HEK293 (cell line): ENCODE measurements around the gene NR2C2AP.

Experiments used
- HOXC10 ChIP-seq: sonication (generic); formaldehyde crosslinking; IDR thresholded peaks from 2 replicates; pipeline ENCODE4 v1.8.1; 2023; ENCODE audit warnings: mild to moderate bottlenecking, missing genetic modification reagents
- ZNF133 ChIP-seq: fragments of 450-650 bp; formaldehyde crosslinking; IDR thresholded peaks from 2 replicates; pipeline ENCODE4 v1.5.1; 2016; ENCODE audit warnings: missing biosample characterization, missing genetic modification characterization
- TF ChIP-seq, protein P1 (sequence below): fragments of 450-650 bp; formaldehyde crosslinking; IDR thresholded peaks from 2 replicates; pipeline ENCODE4 v1.5.1; 2016; ENCODE audit warnings: missing biosample characterization, missing genetic modification characterization
- TF ChIP-seq, protein P2 (sequence below): fragments of 450-650 bp; formaldehyde crosslinking; IDR thresholded peaks from 2 replicates; pipeline ENCODE4 v1.5.1; 2016; ENCODE audit warnings: missing biosample characterization, missing genetic modification characterization
- TF ChIP-seq, protein P3 (sequence below): fragments of 450-650 bp; formaldehyde crosslinking; IDR thresholded peaks from 2 replicates; pipeline ENCODE4 v1.5.1; 2016; ENCODE audit warnings: missing biosample characterization, missing genetic modification characterization

DNA sequence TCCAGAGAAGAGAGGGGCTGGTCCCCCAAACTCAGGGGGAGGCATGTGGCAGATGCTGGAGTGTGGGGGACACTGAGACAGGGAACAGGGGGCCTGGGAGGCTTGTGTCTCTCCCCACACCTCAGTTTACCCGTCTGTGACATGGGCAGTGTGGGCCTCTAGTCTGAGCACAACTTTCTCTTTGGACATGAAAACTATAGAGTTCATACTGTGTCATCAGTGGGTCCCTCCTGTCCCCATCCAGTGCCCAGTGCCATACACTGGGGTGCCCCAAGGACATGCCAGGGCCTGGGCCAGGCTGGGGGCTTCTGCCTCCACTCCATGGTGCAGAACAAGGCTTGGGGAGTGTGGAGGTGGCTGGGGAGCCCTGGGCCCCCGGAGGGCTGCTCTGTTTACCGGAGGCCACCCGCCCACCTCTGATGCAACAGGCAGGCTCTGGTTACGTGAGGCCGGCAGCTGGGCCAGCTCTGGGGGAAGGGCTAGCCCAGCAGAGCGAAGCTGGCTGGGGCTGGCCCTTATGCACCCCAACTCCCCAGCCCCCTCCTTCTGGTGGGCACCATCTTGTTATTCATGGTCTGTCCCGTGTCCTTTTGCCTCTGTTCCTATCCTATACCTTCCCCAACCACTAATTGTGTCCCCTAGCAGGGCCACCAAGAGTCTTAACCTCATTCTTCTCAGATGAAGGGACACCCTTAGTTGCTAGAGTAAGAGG, 31.2 kb downstream of the NR2C2AP start:
- TF ChIP-seq ZNF133 (no peak), HOXC10 (CRISPR knock-in tag) (no peak)
- TF ChIP-seq, protein P1, sequence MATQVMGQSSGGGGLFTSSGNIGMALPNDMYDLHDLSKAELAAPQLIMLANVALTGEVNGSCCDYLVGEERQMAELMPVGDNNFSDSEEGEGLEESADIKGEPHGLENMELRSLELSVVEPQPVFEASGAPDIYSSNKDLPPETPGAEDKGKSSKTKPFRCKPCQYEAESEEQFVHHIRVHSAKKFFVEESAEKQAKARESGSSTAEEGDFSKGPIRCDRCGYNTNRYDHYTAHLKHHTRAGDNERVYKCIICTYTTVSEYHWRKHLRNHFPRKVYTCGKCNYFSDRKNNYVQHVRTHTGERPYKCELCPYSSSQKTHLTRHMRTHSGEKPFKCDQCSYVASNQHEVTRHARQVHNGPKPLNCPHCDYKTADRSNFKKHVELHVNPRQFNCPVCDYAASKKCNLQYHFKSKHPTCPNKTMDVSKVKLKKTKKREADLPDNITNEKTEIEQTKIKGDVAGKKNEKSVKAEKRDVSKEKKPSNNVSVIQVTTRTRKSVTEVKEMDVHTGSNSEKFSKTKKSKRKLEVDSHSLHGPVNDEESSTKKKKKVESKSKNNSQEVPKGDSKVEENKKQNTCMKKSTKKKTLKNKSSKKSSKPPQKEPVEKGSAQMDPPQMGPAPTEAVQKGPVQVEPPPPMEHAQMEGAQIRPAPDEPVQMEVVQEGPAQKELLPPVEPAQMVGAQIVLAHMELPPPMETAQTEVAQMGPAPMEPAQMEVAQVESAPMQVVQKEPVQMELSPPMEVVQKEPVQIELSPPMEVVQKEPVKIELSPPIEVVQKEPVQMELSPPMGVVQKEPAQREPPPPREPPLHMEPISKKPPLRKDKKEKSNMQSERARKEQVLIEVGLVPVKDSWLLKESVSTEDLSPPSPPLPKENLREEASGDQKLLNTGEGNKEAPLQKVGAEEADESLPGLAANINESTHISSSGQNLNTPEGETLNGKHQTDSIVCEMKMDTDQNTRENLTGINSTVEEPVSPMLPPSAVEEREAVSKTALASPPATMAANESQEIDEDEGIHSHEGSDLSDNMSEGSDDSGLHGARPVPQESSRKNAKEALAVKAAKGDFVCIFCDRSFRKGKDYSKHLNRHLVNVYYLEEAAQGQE (tag by site-specific recombination): no peak
- TF ChIP-seq, protein P2, sequence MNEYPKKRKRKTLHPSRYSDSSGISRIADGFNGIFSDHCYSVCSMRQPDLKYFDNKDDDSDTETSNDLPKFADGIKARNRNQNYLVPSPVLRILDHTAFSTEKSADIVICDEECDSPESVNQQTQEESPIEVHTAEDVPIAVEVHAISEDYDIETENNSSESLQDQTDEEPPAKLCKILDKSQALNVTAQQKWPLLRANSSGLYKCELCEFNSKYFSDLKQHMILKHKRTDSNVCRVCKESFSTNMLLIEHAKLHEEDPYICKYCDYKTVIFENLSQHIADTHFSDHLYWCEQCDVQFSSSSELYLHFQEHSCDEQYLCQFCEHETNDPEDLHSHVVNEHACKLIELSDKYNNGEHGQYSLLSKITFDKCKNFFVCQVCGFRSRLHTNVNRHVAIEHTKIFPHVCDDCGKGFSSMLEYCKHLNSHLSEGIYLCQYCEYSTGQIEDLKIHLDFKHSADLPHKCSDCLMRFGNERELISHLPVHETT (tag by site-specific recombination): no peak
- TF ChIP-seq, protein P3, sequence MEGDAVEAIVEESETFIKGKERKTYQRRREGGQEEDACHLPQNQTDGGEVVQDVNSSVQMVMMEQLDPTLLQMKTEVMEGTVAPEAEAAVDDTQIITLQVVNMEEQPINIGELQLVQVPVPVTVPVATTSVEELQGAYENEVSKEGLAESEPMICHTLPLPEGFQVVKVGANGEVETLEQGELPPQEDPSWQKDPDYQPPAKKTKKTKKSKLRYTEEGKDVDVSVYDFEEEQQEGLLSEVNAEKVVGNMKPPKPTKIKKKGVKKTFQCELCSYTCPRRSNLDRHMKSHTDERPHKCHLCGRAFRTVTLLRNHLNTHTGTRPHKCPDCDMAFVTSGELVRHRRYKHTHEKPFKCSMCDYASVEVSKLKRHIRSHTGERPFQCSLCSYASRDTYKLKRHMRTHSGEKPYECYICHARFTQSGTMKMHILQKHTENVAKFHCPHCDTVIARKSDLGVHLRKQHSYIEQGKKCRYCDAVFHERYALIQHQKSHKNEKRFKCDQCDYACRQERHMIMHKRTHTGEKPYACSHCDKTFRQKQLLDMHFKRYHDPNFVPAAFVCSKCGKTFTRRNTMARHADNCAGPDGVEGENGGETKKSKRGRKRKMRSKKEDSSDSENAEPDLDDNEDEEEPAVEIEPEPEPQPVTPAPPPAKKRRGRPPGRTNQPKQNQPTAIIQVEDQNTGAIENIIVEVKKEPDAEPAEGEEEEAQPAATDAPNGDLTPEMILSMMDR: no peak
